Stimulated activated naive CD4-positive, alpha-beta T cell (primary cell): Measurements from ENCODE around the gene SMC3.
"Not testable (repeated sequence)": the region's sequence is repeated elsewhere in the genome, so short reads cannot be mapped to it uniquely, and the experiment has no call there.

Experiments used
- DNase-seq, 6 experiments: peaks; one replicate each; lab custom pipeline; 2025; lab: John Stamatoyannopoulos, UW

SMC3 gene

DNA sequence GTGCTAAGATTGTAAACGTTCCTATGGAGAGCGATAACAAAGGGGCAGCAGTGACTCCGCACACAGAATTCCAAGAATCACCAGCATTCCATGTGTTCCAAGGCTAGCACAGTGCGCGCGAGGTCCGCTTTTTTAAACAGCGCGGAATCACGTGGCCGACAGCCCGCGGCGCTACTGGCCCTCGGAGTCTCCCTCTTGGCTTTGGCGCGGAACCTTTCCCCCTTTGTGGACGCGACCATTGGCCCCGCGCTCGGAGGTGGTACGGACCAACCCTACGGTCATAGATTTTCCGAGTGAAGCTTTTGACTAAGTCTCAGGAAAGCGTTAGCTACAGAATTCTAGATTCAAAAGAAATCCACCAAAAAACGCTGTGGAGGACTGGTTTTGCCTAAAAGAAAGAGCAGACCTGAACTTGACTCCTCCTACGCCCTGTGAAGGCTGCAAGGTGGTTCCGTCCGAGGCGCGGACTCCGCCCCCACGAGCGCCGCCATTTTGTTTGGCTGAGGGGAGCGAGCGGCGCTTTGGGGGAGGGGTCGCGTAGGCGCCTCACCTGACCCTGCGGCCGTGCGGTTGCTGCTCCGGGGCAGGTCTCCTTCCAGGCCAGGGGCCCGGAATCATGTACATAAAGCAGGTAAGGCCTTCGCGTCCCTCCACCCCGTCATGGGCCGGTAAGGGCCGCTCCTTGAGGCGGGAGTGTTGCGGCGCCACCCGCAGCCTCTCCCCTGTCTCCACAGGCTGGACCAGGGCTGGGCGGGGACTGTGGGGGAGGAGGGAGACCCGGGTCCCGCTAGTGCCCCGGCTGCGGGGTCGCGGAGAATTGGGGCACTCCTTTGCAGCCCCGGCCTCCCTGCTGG lies at the start of gene SMC3:
Gene SMC3 (plus strand): TSS at position 495 of the 854 bp plus-strand sequence. CDS start 122 bp downstream, at position 617.
- peak; percentile 82 to 95 (median 90) for DNase-seq

DNA sequence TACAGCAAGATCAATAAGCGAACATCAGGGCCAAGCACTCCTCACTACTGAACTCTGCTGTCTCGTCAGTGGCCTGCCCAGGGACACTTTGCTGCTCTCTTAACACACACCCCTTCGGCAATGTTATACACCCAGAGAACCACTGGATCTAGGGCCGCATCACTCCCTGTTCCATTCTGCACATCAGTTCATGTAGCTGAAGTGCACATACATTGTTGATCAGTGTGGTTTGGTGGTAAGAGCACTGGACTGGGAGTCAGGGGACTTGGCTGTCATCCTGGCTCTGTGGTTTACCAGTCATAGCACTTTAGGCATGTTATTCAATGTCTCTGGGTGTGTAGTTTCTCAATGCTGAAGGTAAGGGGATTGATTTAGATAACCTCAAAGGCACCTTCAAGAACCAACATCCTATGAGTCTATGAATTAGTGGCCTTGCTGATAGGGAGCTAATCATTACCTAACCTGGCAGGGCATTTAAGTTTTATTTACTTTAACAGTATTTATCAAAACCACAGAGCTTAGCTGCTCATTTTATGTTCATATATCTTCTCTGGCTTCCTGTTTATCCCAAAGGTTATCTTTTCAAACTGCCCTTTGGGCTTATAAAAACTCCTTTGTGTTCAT lies 45.0 kb upstream of the SMC3 start:
- DNase-seq = no peak

DNA sequence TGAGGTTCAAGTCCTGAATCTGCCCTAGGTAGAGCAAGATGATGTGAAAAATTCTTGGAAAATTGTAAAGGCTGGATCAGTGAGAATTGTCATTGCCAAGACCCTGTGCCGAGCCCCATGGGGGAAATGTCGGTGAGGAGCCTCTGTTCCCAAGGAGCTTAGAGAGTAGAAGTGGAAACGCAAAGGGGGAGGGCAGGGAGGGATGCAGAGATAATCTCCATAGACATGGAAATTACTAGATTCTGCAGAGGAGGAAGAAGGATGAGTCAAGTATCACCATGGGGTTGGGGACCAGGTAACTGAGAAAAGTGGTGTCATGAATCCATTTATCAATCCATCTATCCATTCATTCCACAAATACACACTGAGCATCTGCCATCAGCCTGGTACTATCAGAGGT lies 43.8 kb upstream of the SMC3 start:
- no peak for DNase-seq

DNA sequence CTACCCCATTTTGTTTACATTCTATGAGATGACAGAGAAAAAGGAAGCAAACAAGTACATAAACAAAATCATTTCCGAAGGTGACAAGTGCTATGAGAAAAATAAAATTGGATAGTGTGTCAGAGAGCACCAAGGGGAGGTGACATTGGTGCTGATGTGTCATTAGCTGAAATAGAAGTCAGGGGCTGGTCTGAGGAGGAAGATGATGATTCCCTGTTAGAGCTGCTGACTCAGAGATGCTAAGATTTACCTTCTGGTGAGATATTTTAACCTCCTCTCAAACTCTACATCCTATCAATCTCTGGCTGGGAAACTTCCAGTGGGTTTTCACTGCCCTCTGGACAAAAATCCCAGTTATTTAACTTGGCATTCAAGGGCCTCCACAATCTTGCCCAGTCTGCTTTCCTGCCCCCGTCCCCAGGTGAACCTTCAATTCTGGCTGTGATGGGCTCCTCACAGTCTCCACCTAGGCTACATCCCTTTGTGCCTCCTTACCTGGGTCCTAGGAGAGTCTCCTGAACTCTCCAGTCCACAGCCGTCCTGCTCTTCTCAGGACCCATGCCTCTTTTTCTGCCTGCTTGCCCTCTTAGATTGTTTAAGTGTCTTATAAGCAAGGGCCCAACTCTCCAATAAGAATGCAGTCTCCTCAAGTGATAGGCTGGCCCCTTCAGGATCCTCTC lies 43.2 kb upstream of the SMC3 start:
- no peak for DNase-seq

DNA sequence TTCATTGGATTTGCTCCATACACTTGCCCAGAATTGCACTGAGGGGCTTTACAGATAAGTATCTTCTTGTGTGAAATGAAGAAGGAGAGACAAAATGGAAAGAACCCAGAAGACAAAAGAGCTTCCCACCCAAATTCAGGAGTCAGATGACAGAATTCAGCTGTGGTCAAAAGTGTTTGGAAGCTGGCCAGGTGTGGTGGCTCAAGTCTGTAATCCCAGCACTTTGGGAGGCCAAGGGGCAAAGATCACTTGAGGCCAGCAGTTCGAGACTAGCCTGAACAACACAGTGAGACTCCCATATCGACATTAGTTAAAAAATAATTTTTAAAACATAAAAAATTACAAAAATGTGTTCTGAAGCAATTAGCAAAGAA lies 42.6 kb upstream of the SMC3 start:
- DNase-seq = no peak

DNA sequence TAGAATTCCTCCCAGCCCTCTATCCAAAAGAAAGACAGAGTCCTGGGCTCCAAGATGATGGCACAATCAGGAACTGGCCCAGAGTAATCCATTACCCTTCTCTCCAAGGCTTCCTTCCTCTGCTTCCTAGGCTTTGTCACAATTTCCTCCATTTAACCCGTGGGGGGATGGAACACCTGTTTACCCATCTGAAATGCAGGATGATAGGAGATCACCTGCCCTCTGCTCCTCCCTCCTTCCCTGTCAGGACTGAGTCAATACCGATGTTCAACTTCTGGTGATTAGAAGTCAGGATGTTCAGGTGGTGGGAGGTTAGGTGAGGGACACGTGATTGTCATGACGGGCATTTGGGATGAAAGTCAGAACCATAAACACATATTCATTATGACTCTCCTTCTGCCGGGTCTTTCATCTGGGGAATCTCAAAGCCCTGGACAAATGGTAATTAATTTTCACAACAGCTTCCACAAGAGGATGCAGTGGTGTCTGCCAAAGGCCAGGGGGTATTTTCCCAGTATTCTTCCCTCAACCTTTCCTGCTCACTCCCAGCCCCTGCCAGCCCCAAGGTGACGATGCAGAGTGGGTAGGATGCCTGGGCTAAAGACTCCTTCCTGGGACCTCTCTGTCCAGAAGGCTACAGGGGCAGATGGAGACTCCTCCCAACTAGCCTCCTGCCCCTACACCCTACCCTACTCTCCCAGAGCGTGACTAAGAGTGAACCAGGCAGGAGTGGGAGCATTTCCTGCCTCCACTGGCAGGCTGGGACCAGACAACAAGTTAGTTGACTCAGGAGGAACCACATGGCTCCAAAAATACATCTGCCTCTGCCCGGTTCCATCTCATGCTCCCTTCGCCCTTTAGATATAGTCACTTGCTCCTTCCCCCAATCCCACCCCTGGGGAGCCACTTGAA lies 41.9 kb upstream of the SMC3 start:
- DNase-seq = no peak

DNA sequence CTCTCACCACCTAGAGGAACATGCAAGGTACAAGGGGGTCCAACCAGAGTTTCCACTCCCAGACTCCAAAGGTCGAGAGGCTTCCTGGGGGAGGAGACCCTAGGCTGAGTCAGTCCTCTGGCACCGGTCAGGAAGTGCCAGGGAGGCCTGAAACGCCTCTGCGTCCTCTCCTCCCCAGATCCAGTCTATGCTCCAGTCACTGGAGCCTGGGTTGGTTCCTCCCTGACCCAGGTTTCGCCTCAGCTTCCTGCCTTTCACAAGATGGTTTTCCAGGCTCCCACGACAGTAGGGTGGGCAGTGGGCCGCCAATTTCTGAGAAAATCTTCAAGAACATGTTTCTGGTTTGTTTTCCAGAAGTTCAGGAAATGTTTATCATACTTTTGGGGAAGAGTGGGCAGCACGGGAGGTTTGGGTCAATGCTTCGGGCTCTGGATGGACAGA lies 39.7 kb upstream of the SMC3 start:
- no peak for DNase-seq

DNA sequence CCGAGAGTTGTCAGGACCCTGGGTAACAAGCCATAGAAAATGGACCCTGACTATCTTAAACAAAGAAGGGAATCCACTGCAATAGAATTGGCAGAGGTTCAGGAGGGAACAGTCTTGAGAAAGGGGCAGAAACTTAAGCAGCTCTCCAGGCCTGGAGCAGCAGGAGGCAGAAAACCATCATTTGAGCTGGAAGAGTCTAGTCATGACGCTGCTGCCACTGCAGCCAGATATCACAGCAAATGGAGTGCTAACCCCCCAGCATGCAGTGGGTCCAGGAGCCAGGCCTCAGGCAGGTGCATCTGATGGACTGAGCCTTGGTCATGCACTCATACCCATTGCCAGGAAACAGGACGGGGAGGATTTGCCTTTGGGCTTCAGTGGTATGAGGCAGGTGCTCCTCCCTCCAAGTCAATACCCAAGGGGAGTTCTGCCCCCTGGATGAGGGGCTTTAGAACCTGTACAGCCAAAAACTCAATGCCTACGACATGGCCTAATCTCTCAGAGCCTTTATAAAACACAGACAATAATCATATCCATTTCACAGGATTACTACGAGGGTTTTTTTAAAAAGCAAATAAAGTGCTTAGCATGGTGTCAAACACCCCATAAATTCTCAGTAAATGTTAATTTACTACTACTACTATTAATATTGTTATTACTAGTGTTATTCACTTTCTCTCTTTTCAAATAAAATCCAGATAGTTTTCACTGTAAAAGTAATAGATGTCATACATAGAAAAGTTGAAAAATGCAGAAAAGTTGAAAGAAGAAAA lies 39.1 kb upstream of the SMC3 start:
- DNase-seq = no peak

DNA sequence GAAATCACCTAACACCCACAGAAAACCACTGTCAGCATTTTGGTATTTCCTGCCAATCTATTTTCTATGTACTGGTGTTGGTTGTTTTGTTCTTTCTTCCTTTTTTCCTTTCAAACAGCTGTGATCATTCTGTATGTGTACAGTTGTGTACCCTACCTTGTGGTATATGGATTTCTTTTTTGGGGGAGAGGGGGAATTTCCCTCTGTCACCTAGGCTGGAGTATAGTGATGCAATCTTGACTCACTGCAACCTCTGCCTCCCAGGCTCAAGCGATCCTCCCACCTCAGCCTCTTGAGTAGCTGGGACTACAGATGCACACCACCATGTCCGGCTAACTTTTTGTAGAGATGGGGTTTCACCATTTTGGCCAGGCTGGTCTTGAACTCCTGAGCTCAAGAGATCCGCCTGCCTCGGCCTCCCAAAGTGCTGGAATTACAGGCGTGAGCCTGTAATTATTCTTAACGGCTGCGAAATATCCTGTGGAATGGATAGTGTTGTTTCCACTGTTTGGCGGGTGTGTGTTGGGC lies 38.4 kb upstream of the SMC3 start:
- DNase-seq = not testable (repeated sequence)

DNA sequence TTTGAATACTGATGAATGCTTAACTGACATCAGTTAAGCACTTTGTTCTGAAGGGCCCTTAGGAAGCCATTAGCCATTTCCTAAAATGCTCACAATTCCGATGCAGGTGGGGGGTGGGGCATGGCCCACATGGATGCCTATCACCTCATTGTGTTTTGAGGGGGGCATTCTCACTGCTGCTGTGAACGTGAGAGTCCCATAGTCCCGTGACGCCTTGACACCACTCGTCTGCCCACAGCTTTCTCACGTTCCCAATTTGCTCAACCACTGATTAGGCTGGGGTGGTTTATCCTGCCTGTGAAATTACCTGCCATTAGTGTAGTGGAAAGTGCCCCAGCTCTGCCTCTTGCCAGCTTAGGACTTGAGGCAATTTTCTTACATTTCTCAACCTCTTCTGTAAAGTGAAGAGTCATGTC lies 37.9 kb upstream of the SMC3 start:
- DNase-seq = no peak

DNA sequence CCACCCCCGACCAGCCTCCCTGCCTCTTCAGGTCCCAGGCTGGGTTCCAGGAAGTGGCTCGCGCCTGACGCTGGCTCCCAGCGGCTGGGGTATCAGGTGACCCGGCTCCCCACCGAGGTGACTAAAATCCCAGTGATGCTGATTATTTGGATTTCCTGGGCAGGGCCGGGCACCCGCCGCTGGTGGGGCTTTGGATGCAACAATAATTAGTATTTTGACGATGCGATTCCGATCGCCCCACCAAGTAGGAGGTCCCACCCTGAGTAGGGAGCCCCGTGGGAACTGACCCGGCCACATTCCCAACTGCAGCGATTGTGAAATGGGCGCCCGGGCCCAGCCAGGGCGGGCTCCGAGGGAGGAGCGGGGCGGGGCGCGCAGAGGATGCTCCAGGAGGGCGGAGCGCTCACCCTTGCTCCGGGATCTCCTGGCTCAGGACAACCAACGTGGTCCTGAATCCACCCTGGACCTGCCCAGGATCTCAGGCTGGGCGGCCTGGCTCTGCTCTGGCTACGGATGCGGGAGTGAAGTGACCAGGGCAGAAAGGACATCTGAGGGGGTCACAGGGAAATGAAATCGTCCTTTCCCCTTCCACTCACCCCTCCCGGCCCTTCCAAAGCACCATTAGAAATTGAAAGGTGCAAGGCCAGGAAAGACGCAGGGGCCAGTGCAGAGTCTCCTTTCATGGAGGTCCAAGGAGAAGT lies 37.2 kb upstream of the SMC3 start:
- no peak for DNase-seq

DNA sequence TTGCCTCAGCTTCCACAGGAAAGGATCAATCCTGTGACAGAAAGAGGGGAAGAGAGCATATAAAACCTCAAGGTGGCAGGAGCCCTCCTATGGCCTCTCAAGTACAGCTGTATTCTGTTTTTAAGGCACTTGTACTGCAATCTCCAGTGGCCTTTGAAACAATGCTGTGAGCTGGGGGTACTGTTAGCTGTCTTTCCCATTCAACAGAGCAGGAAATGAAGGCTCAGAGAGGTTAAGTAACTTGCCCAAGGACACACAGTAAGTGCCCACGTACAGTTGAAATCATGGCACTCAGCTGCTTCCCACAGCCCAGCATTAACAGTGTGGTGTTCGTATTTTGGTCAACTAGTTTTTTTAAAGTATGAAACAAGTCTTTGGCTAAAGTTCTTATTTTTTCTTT lies 35.8 kb upstream of the SMC3 start:
- no peak for DNase-seq

DNA sequence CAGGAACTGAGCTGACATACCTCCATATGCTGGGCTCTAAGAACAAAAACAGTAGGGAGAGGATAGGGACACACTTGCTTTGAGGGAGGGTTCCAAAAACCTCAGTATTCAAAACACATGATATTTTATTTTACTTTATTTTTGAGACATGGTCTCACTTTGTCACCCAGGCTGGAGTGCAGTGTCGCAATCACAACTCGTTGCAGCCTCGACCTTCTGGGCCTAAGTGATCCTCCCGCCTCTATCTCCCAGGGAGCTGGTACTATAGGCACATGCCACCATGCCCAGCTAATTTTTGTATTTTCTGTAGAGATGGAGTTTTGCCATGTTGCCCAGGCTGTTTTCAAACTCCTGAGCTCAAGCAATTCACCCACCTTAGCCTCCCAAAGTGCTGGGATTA lies 34.9 kb upstream of the SMC3 start:
- DNase-seq = not testable (repeated sequence)

DNA sequence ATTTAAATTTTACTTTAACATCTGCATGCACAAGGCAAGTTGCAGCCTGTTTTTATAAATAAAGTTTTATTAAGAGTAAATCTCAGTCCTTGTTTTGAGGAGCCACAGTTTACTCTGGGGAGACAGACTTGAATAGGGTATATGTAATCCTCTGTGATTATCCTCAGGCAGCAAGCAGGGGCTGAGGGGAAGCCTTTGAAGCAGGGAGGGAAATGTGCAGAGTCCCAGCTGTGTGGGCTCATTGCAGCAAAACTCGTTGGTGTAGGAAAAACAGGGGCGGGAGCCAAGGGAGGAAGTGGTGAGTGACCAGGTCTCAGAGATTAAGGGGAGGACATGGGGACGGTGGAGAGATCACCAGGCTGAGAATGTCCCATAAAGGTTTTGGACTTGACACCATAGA lies 34.3 kb upstream of the SMC3 start:
- no peak for DNase-seq

DNA sequence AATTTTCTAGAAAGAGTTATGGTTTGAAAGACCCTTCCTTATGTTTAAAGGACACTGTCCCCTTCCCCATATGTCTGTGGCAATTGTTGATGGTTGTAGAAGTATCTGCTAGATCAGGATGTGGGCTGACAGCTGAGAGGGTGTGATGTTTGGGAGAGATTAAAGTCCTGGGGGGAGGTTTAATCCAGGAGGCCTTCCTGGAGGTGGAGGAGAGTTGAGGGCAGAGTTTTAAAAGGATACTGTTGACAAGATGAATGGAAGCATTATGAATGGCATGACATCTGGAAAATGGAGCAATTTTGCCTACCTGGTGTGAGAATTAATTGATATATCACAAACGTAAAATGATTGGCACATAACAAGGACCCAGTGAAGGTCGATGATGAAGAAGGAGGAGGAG lies 32.9 kb upstream of the SMC3 start:
- DNase-seq = no peak

DNA sequence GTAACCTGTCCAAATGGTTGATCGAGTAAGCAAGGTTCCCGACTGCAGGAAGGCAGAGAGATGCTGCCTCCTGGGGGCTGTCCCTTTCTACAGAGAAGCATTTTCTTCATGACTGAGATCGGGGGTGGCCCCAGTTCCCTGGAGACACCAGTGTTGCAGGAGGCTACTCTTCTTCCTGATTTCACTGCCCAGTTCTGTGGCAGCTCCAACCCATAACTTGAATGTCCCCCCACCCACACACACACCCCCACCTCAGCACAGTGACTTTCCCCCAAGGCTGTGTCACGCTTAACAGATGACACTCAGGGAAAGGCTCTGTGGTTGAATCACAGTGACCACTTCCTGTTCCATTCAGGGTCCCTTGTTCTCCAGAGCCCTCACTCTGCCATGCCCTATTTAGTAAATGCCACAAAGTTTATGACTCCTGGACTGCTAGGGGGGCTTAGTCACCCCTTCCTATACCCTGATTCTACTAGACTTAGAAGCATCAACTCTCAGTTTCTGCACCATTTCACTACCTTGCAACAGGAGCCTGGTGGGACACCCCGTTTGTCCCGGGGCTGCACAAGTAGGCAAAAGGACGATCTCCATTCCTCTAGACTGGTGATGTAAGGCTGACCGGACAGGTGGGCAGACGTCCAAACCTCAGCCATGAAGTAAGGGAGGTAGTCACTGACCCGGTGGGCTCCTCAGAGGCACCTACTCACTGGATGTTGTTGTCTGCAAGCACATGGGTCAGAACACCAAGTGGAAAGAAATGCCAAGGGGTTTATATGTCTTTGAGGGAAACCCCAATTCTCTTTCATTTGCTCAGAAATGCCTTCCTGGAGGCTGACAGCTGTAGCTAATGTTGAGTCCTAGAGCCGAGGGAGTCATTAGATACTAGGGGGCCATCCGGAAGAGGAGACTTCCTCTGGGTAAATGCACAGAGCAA lies 31.3 kb upstream of the SMC3 start:
- peak in 2 of 6 experiments; percentile 24 to 28 for DNase-seq

DNA sequence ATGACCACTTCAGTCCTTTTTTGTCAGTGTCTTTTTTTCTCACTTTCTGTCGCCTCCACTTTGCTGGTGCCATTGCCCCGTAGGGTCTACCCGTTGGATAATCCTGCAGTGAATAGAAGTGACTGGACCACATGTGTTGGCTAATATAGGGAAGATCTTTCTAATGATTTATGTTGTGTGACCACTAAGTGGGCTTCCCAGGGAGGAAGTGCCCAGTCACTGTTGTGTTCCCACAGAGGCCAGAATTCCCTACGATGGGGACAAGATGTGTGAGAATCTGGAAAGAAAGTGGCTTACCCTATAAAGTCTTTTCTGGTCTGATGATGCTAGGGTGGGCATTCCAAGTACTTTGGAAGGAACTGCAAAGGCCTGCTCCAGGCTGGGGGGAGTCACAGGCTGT lies 28.4 kb upstream of the SMC3 start:
- no peak for DNase-seq

DNA sequence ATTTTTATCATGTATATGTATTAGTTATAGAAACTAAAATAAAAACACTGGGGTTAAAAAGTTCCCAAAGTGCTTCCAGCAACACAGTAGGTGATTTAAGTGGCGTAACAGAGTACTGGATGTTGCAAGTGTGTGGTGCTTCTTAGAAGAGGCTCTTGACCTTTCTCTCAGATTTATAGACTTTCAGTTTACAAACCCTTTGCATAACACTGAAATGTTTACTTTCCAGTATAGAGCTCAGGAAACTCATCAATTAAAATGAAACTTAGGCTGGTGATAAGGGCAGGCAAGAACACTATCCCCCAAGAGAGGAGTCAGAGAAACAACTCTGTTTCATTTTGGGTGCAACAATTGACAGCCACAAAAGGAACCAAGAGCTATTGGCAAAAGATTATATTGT lies 27.5 kb upstream of the SMC3 start:
- DNase-seq = no peak

DNA sequence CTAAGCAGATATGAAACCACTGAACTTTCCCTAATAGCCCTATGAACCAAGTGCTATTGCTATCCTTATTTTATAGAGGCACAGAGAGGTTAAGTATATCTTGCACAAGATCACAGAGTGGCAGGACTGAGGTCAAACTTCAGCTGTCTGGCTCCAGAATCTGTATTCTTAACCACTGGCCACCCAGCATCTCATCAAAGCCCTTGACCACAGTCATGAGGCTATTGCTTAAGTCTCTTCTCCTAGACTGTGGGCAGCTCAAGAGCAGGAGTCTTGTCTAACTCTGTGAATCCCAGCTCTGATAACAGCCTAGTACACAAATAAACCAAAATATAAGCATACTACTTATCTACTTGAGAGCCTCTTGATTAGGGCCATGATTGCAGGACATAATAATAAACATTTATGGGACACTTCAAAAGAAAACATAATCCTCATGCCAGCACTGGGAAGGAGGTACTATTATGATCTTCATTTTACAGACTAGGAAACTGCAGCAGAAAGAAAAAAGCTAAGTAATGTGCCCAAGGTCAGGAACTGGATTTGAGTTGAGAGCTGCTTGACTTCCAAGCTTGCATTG lies 22.4 kb upstream of the SMC3 start:
- no peak for DNase-seq
